PFSK-1 (cell line): ENCODE results near the gene NUB1.

Experiments
- FOXP2 ChIP-seq: optimal IDR thresholded peaks from 2 replicates; pipeline ENCODE3; 2011; ENCODE audit warnings: borderline replicate concordance, control low read depth, inconsistent platforms; ENCODE audit not compliant: insufficient read depth; ENCODE audit errors: extremely low read length, extremely low read depth
- POLR2AphosphoS5 ChIP-seq: IDR thresholded peaks from 2 replicates; pipeline ENCODE4 v1.6.1; 2012; ENCODE audit warnings: low read depth, mild to moderate bottlenecking, control low read depth, low read length, moderate library complexity
- SIN3A ChIP-seq: IDR thresholded peaks from 2 replicates; pipeline ENCODE4 v1.6.1; 2012; ENCODE audit warnings: mild to moderate bottlenecking, low read length, moderate library complexity, borderline replicate concordance; ENCODE audit not compliant: insufficient read depth
- TAF1 ChIP-seq: IDR thresholded peaks from 2 replicates; pipeline ENCODE4 v1.6.1; 2012; ENCODE audit warnings: low read length, control low read depth, borderline replicate concordance; ENCODE audit not compliant: insufficient read depth
- TF ChIP-seq, protein P1 (sequence below), 2 experiments: IDR thresholded peaks; 2 replicates each; pipeline versions ENCODE4 v1.6.1 to v1.8.0; 2011 to 2012; ENCODE audit warnings: low read depth in 2 of 2, low read length in 2 of 2, control low read depth in 1 of 2, inconsistent platforms in 1 of 2, mild to moderate bottlenecking in 1 of 2, moderate library complexity in 1 of 2; ENCODE audit not compliant: insufficient read depth in 1 of 2

DNA sequence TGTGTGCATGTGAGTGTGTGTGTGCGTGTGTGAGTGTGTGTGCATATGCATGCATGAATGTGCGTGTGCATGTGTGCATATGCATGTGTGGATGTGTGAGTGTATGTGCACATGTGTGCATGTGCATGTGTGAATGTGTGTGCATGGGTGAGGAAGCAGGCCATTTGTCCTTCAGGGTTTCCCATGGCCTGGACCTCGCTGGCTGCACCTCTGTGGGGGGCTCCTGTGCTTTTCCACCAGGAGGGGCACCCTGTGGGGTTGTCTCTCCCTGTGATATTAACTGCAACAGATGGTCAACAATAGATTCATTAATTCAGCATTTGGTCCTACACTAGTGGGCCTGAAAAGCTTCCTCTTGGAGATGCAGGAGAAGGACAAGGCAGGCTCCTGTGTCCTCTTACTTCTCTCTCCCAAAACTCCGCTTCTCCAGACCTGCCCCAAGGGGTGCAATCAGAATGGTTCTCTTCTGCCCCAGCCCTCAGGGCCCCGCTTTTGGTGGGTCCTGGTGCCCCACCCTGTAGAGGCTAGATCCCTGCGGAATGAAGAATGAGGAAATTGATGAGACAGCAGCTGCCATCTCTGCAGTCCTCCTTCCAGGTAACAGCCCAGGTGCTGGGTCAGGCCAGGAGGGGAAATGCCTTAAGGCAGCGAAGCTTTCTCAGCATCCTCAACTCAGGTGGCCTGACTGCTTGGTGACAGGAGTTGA is 41.5 kb upstream of the NUB1 start:
- TF ChIP-seq POLR2AphosphoS5 (no peak), TAF1 (no peak), FOXP2 (no peak), SIN3A (no peak)
- TF ChIP-seq, protein P1, sequence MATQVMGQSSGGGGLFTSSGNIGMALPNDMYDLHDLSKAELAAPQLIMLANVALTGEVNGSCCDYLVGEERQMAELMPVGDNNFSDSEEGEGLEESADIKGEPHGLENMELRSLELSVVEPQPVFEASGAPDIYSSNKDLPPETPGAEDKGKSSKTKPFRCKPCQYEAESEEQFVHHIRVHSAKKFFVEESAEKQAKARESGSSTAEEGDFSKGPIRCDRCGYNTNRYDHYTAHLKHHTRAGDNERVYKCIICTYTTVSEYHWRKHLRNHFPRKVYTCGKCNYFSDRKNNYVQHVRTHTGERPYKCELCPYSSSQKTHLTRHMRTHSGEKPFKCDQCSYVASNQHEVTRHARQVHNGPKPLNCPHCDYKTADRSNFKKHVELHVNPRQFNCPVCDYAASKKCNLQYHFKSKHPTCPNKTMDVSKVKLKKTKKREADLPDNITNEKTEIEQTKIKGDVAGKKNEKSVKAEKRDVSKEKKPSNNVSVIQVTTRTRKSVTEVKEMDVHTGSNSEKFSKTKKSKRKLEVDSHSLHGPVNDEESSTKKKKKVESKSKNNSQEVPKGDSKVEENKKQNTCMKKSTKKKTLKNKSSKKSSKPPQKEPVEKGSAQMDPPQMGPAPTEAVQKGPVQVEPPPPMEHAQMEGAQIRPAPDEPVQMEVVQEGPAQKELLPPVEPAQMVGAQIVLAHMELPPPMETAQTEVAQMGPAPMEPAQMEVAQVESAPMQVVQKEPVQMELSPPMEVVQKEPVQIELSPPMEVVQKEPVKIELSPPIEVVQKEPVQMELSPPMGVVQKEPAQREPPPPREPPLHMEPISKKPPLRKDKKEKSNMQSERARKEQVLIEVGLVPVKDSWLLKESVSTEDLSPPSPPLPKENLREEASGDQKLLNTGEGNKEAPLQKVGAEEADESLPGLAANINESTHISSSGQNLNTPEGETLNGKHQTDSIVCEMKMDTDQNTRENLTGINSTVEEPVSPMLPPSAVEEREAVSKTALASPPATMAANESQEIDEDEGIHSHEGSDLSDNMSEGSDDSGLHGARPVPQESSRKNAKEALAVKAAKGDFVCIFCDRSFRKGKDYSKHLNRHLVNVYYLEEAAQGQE (IDR thresholded peaks at IDR 0.05; ENCODE audit: insufficient read depth in 1 of 2, low read depth in 2 of 2, low read length in 2 of 2): no peak
